ENCODE results near the gene LRRN2. TPM values are rescaled to one million over a fixed set of nuclear protein-coding genes. Genes with fewer than 3 reads are reported as not detected.

LRRN2 gene
- total RNA-seq, 3 donors from 2014 or later, result 4.3 to 33.3 (median 26.4) TPM

DNA sequence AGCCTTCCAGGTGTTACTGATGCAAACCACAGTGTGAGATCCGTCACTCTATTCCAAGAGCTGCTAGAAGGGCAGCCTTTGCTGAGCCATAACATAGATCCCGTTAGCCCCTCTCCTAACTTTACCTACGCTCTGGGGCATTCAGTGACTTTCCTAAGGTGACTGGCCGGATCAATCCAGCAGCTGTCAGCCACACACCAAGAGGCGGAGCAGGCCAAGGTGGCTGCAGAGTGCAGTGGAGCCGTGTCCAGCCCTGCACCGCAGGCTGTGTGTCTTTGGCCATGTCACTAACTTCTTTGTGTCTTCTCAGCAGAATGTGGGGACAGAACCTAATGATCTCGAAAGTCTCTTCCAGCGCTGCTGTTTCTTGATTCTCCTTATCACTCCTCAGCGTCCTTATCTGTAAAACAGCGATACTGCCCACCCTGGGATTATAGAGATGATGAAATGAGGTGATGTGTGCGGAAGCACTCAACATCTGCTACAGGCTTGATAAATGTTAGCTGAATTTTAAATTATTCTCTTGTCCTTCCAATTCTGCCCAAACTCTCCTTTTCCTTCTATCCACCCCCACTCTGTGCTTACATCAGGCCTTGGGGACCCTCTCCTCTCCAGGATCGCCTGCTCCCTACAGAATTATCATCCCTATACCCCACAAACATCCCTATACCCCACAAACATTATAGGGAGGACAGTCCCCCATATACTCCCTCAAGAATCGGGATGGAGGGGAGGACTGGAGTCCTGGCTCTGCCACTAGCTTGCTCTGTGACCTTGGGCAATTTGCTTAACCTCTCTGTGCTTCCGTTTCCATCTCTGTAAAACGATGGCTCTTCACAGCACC is 25.8 kb upstream of the LRRN2 start:
- no peak for DNase-seq
- ATAC-seq, result no peak

DNA sequence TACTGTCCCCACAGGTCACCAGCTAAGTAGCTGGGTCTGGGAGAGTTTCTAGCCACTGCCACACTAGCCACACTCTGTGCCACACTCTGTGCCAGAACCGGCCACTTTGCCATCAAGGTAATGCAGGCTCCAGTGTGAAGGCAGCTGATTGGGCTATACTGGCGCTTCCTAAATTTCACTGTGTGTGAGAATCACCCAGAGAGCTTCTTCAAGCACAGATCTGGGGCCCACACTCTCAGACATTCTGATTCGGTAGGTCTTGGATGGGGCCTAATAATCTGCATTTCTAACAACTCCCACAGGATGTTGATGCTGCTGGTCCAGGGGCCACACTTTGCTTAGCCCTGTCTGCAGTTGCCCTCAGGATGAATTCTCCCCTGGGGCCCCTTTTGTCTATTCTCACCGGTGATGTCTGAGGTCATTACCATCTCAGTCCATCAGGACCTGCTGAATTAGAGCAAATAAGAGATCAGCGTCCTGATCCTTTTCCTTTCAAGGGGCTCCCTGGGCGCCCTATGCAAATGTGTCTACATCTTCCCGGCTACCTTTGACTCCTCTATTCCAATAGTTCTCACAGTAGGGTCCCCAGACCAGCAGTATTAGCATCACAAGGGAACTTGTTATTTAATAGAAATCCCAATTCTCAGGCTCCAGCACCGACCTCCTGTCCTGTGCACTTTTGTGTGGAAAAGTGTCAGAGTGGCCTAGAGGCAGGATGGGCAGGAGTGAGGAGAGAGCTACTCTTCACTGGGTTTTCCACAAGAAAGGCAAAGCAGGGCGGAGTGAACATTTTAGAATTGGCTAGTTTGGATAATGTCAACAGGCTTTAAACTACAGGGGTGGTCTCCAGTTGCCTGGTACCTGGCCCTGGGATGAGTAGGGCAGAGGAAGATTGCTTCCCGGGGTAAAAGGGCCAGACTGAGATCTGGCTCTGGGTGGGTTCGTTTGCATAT is 24.7 kb upstream of the LRRN2 start:
- no peak overlapping the region for H3K4me3 ChIP-seq
- H3K4me1 ChIP-seq (ENCODE audit: low read depth), result peaks cover 15% of the 10 kb centered on the region
- intact Hi-C loops (cut with DNase I, micrococcal nuclease), result no loop called here
- ATAC-seq (no peak), DNase-seq (no peak)
- TF ChIP-seq, protein P1, sequence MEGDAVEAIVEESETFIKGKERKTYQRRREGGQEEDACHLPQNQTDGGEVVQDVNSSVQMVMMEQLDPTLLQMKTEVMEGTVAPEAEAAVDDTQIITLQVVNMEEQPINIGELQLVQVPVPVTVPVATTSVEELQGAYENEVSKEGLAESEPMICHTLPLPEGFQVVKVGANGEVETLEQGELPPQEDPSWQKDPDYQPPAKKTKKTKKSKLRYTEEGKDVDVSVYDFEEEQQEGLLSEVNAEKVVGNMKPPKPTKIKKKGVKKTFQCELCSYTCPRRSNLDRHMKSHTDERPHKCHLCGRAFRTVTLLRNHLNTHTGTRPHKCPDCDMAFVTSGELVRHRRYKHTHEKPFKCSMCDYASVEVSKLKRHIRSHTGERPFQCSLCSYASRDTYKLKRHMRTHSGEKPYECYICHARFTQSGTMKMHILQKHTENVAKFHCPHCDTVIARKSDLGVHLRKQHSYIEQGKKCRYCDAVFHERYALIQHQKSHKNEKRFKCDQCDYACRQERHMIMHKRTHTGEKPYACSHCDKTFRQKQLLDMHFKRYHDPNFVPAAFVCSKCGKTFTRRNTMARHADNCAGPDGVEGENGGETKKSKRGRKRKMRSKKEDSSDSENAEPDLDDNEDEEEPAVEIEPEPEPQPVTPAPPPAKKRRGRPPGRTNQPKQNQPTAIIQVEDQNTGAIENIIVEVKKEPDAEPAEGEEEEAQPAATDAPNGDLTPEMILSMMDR (IDR thresholded peaks at IDR 0.05), result no peak
- no peaks in the 10 kb centered on the region for H3K36me3 ChIP-seq (ENCODE audit: low read depth)
- H3K9me3 ChIP-seq, result no peaks in the 10 kb centered on the region

More for the DNA sequence above, 25.8 kb upstream of the LRRN2 start:
- Histone ChIP-seq H3K4me3 (no peak overlapping the region), H3K36me3 (ENCODE audit: low read depth) (no peaks in the 10 kb centered on the region), H3K9me3 (no peaks in the 10 kb centered on the region), H3K4me1 (ENCODE audit: low read depth) (peaks cover 25% of the 10 kb centered on the region)
- intact Hi-C loops (cut with DNase I, micrococcal nuclease), result no loop called here
- TF ChIP-seq, protein P1 (IDR thresholded peaks at IDR 0.05), result no peak

DNA sequence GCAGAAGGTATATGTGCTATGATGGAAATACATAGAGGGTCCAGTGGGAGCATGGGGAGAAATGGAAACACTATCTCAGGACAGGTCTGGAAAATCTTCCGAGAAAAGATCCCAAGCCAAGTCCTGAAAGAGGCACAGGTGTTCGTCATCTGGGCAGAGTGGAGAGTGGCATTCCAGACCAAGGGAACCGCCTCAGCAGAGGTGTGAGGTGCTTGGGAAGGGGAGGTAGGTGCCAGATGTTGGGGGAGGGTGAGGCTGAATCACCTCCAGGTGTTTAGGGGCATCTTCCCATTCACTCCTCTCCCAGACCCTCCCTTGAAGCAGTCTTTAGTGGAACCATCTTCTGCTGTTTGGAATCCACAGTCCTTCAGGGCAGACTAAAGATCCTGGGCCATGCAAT is 23.5 kb upstream of the LRRN2 start:
- DNase-seq, result no peak
- intact Hi-C loops (cut with DNase I, micrococcal nuclease), result no loop called here
- ATAC-seq, result no peak
- Histone ChIP-seq H3K36me3 (ENCODE audit: low read depth) (no peaks in the 10 kb centered on the region), H3K4me3 (no peak overlapping the region), H3K4me1 (ENCODE audit: low read depth) (peaks cover 13% of the 10 kb centered on the region), H3K9me3 (no peaks in the 10 kb centered on the region)
- TF ChIP-seq, protein P1 (IDR thresholded peaks at IDR 0.05), result no peak

DNA sequence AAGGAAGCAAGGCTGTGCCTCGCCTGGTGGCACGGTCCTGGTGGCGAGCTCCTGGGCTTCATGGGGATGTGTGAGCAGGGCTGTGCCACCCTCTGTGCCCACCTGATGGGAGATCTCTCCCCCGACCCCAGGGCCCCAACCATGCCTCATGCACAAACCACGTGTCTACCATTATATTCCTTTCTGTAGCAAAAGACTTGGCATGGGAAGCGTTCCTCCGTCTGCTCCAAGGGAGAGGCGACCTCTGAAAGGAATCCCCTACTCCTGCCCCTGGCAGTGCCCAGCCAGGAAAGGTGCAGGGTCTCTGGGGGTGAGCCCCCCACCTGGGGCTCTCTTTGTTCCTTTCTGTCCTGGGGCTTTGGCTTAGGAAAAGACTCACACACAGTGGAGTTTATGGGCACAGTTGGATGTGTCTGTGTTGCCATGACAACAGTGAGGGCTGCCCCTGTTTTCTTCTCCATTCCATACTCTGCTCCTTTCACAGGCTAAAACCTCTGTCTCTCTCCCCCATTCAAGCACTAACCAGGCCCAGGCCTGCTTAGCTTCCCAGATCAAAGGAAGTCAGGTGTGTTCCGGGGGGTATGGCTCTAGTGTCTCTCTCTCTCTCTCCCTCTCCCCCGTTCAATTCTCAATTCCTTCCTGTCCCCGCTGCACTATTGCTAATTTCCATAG is 21.4 kb upstream of the LRRN2 start:
- ATAC-seq (no peak), DNase-seq (no peak)
- peaks cover 10% of the 10 kb centered on the region for H3K4me1 ChIP-seq (ENCODE audit: low read depth)
- intact Hi-C loops (cut with DNase I, micrococcal nuclease), result no loop called here
- no peak overlapping the region for H3K4me3 ChIP-seq
- H3K36me3 ChIP-seq (ENCODE audit: low read depth), result no peaks in the 10 kb centered on the region
- TF ChIP-seq, protein P1 (IDR thresholded peaks at IDR 0.05), result no peak
- H3K9me3 ChIP-seq, result no peaks in the 10 kb centered on the region

Measured in mucosa of descending colon (tissue), 3 donors.